Measurements from ENCODE around the gene ADCY1. TPM values are rescaled to one million over a fixed set of nuclear protein-coding genes. Genes with fewer than 3 reads are reported as not detected.

ADCY1 gene
- total RNA-seq, 2 donors from 2014 or later, result 1.9 TPM; not detected in 1

DNA sequence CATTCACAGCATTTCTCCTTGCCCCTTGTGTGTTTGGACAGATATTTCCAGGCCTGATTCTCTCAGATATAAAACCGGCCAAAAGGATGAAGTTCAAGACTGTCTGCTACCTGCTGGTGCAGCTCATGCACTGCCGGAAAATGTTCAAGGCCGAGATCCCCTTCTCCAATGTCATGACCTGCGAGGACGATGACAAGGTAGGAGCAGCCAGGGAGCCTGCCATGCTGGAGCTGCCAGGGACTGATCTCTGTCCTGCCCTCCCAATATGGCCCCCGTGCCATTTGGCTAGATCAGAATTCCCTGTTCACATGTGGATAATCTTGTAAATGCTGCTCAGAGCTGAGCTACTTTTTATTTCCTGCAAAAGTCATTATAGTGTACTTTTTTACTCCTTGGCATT is 87.8 kb downstream of the ADCY1 start:
- no peaks in the 10 kb centered on the region for H3K36me3 Mint-ChIP-seq
- DNase-seq (ENCODE audit: low spot score in 2 of 2) (no peak), ATAC-seq (no peak)
- H3K27ac Mint-ChIP-seq, result no peak overlapping the region
- H3K9me3 Mint-ChIP-seq, result peaks cover 0 to 1% of the 10 kb centered on the region in 2 donors

DNA sequence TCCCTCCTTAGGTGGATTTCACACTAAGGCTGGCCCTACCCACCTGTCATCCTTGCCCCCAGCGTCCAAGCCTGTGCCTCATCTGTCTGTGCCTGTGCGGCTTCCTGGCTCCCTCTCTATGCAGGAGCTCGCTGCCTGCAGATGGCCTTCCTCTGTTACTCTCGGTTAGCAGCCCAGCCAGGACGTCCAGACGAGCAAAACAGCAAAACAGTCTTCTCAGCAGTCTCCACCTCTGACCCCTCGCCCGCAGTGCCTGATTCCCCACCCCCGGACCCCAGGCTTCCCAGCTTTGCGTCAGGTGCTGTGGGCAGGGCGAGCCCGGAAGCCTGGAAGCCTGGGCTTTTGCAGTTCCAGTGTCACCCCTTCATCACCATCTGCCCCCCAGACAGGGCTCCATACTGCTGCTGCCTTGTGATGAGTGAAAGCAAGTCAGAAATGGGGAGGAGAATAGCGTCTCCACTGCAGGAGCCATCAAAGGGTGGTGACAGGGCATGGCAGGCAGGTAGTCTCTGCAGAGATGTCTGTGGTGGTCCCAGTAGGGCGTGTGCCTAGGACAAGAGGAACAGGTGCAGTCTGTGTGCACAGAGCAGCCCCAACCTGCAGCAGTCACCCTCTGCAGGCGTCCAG is 88.5 kb downstream of the ADCY1 start:
- ATAC-seq (no peak), DNase-seq (ENCODE audit: low spot score in 2 of 2) (peak in 1 of 2 donors; percentile 40)
- Mint-ChIP-seq H3K36me3 (no peaks in the 10 kb centered on the region), H3K9me3 (peaks cover 0 to 5% of the 10 kb centered on the region in 2 donors), H3K27ac (no peak overlapping the region)

GRCh38 chr7:45663167-45663921 is 89.2 kb downstream of the ADCY1 start:
- H3K27ac Mint-ChIP-seq, result peak overlapping the region in 1 of 2 donors; percentile 9
- DNase-seq (ENCODE audit: low spot score in 2 of 2) (peak; percentile 50 to 52), ATAC-seq (peak in 1 of 2 donors; percentile 31)
- no peaks in the 10 kb centered on the region for H3K36me3 Mint-ChIP-seq
- H3K9me3 Mint-ChIP-seq, result peaks cover 0 to 5% of the 10 kb centered on the region in 2 donors

DNA sequence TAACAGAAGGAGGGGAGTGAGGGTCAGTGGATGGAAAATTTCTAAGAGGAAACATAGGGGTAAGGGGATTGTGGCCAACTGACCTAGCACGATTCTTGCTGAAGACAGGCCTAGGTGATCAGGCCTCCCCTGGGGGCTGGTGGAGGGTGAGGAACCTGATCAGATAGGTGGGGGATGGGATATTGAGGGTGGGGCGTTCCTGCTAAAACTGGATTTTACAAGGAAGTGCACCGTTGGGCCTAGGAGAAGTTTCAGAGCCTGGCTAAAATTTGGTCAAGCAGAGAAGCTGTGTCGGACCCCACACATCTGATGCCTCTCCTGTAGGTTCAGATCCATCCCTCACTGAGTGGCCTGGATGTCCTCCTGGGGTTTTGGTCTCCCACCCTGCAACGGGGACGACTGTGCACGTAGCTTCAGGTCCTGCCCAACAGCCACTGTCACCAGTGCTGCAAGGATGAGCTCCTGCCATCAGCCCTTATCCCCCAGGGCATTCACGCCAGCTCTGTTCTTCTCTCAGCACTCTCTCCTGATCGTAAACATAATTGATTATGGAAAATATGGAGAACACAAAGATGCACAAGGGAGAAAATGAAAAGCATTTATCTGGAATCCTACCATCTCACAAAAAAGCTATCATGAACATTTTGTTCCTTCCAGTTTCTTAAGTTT is 89.9 kb downstream of the ADCY1 start:
- Mint-ChIP-seq H3K9me3 (peaks cover 0 to 5% of the 10 kb centered on the region in 2 donors), H3K36me3 (no peaks in the 10 kb centered on the region), H3K27ac (no peak overlapping the region)
- ATAC-seq (no peak), DNase-seq (ENCODE audit: low spot score in 2 of 2) (no peak)

DNA sequence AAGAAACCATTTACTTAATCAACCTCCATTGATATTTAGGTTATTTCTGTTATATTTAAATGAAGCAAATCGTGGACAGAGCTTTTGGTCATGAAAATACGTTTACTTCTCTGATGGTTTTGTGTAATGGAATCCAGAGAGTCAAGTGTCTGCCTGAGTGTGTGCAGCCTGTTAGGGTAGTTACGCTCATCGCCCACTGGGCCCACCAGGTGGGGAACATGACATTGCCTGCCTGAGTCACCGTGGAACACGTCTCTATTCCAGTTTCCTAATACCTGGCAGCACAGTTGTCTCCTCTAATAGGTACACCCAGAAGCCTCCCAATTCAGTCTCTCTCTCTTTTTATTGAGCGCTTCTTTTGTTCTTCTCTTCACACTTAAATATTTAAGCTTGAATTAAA is 91.0 kb downstream of the ADCY1 start:
- H3K36me3 Mint-ChIP-seq, result no peaks in the 10 kb centered on the region
- peaks cover 0 to 5% of the 10 kb centered on the region in 2 donors for H3K9me3 Mint-ChIP-seq
- ATAC-seq, result no peak
- no peak for DNase-seq (ENCODE audit: low spot score in 2 of 2)
- H3K27ac Mint-ChIP-seq, result no peak overlapping the region

DNA sequence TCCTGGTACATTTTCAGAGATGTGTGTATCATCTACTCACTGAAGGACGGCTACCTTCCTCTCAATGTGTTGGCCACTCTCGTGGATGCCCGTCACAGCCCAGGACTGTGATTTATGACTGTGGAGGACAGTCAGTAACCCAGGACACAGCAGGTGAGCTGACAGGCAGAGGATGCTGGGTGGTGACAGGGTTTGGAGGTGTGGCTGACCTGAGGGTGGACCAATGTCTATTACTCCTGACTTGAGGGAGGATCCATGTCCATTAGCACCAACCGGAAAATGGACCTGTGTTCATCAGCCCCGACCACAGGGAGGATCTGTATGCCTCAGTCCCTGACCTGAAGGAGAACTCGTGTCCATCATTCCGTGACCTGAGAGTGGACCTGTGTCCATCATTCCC is 96.1 kb downstream of the ADCY1 start:
- no peak overlapping the region for H3K27ac Mint-ChIP-seq
- H3K9me3 Mint-ChIP-seq, result peaks cover 5% of the 10 kb centered on the region in 2 donors
- no peaks in the 10 kb centered on the region for H3K36me3 Mint-ChIP-seq
- no peak for ATAC-seq
- no peak for DNase-seq (ENCODE audit: low spot score in 2 of 2)

DNA sequence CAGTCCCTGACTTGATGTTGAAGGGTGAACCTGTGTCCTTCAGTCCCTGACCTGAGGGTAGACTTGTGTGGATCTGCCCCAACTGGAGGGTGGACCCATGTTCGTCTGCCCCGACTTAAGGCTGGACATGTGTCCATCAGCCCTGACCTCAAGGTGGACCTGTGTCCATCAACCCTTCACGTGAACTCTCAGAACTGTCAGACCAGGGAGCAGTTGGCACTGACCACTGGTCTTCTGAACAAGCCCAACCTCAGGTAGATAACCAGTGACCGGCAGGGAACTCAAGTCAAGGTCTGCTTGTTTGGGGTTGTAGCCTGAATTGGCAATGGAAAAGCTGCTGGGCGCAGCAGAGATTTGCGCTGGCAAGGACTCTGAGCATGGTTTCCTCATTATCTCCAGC is 96.5 kb downstream of the ADCY1 start:
- ATAC-seq (no peak), DNase-seq (ENCODE audit: low spot score in 2 of 2) (peak in 1 of 2 donors; percentile 31)
- Mint-ChIP-seq H3K27ac (no peak overlapping the region), H3K9me3 (peaks cover 5% of the 10 kb centered on the region in 2 donors), H3K36me3 (no peaks in the 10 kb centered on the region)

- Mint-ChIP-seq H3K36me3 (peaks cover 0 to 6% of the 10 kb centered on the region in 2 donors), H3K27ac (no peak overlapping the region), H3K9me3 (peaks cover 0 to 5% of the 10 kb centered on the region in 2 donors)
- no peak for ATAC-seq
- peak in 1 of 2 donors; percentile 18 for DNase-seq (ENCODE audit: low spot score in 2 of 2)
Observed at GRCh38 chr7:45677311-45677900, 103.2 kb downstream of the ADCY1 start.

DNA sequence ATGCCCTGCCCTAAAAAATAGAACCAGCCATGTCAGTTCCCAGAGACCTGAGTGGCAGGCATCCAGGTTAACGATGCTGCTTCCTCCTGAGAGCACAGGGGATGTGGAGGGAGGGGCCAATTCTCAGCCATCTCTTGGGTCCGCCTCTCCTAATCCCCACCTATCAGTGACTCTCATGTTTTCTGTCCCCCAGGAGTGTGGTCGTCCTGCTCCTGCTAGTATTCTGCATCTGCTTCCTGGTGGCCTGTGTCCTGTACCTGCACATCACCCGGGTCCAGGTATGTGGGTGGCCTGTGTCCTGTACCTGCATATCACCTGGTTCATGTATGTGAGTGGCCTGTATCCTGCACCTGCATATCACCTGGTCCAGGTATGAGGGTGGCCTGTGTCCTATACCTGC is 105.3 kb downstream of the ADCY1 start:
- H3K27ac Mint-ChIP-seq, result no peak overlapping the region
- ATAC-seq (no peak), DNase-seq (ENCODE audit: low spot score in 2 of 2) (peak in 1 of 2 donors; percentile 16)
- H3K9me3 Mint-ChIP-seq, result peaks cover 0 to 4% of the 10 kb centered on the region in 2 donors
- peaks cover 0 to 6% of the 10 kb centered on the region in 2 donors for H3K36me3 Mint-ChIP-seq

GRCh38 chr7:45680776-45681175 is 106.6 kb downstream of the ADCY1 start:
- no peak for ATAC-seq
- no peaks in the 10 kb centered on the region for H3K9me3 Mint-ChIP-seq
- H3K36me3 Mint-ChIP-seq, result peaks cover 0 to 6% of the 10 kb centered on the region in 2 donors
- H3K27ac Mint-ChIP-seq, result no peak overlapping the region
- no peak for DNase-seq (ENCODE audit: low spot score in 2 of 2)

DNA sequence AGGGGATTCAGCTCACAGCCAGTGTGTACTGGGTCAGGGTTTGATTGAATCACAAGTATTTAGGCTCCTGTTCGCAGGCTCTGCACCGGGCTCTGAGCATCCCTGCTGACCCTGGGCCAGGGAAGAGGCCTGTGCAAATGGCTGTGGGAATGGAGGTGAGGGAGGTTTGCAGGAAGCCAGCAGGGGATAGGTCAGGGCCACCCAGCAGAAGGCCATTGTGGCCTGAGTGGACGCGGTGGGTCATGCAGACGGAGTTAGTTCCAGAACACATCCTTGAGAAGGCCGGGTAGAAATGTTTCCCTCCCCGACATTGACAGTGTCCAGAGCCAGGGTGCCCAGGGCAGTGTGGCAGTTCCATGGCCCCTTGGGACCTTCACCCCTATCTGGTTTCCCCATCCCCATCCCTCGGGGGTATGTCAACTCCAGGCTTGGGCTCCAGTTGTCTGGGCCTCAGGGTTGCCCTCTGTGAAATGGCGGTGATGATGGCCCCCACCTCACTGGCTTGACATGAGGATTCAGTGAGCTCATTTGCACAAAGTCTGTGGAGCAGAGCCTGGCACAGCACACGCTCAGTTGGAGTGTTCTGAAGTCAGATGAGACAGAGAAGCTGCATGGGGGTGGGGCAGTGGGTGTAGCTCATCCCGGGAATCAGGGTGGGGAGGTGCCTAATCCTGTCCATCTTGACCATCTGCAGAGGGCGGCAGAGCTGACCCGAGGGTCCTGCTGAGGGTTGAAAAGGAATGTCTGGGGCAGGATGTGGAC is 107.6 kb downstream of the ADCY1 start:
- ATAC-seq (no peak), DNase-seq (ENCODE audit: low spot score in 2 of 2) (peak in 1 of 2 donors; percentile 49)
- Mint-ChIP-seq H3K9me3 (no peaks in the 10 kb centered on the region), H3K36me3 (peaks cover 0 to 6% of the 10 kb centered on the region in 2 donors), H3K27ac (no peak overlapping the region)

DNA sequence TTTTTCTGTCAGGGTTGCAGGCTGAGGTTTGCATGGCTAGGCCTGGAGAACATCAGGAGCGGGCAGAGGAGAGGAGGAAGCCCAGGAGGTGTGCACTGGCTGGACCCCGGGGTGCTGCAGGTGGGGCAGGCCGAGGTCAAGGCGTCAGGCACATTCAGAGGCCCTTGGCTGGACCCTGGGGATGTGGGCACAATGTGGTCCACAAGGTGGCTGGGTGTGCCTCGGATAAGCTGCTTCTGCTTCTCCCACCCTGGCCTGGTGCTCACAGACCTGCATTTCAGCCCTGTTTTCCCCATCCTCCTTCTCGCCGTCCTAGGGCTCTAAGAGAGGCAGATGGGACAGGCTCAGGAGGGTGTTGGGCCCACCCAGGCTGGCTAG is 108.2 kb downstream of the ADCY1 start:
- Mint-ChIP-seq H3K9me3 (no peaks in the 10 kb centered on the region), H3K27ac (no peak overlapping the region), H3K36me3 (peaks cover 0 to 3% of the 10 kb centered on the region in 2 donors)
- ATAC-seq (no peak), DNase-seq (ENCODE audit: low spot score in 2 of 2) (no peak)

DNA sequence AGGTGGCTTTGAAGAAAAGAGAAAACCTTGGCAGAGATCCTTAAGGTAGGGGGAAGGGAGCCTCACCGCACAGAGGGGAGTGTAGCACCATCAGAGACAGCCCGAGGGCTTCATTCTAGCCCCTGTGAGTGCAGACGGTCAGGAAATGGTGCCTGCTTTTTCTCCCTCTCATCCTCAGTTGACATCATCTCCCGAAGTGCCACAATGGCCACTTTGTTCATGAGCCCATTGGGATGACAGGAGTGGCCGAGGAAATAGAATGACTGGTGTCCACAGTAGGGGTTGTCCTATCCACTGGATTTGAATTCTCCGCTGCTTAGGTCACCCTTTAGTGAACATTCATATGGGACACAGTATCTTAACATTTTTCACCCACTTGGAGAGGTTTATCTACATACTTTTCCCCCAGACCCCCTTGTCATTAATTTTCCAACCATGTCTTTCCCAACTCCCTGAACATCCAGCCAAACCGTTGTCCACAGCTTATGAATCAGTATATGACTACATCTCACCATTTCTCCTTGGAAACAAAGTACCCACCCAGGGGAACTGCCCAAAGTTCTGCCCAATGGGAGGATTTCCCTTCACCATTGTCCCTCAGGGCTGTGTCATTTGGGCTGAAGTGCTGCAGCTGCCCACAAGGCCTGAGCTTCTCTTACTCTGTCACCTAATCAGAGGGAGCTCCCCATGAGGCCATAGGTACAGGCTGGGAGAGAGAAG is 108.8 kb downstream of the ADCY1 start:
- ATAC-seq, result no peak
- Mint-ChIP-seq H3K36me3 (no peaks in the 10 kb centered on the region), H3K9me3 (no peaks in the 10 kb centered on the region), H3K27ac (no peak overlapping the region)
- DNase-seq (ENCODE audit: low spot score in 2 of 2), result peak in 1 of 2 donors; percentile 33

- DNase-seq (ENCODE audit: low spot score in 2 of 2) (peak in 1 of 2 donors; percentile 34), ATAC-seq (no peak)
- no peaks in the 10 kb centered on the region for H3K9me3 Mint-ChIP-seq
- no peak overlapping the region for H3K27ac Mint-ChIP-seq
- no peaks in the 10 kb centered on the region for H3K36me3 Mint-ChIP-seq
Observed at GRCh38 chr7:45683556-45684148, 109.5 kb downstream of the ADCY1 start.

DNA sequence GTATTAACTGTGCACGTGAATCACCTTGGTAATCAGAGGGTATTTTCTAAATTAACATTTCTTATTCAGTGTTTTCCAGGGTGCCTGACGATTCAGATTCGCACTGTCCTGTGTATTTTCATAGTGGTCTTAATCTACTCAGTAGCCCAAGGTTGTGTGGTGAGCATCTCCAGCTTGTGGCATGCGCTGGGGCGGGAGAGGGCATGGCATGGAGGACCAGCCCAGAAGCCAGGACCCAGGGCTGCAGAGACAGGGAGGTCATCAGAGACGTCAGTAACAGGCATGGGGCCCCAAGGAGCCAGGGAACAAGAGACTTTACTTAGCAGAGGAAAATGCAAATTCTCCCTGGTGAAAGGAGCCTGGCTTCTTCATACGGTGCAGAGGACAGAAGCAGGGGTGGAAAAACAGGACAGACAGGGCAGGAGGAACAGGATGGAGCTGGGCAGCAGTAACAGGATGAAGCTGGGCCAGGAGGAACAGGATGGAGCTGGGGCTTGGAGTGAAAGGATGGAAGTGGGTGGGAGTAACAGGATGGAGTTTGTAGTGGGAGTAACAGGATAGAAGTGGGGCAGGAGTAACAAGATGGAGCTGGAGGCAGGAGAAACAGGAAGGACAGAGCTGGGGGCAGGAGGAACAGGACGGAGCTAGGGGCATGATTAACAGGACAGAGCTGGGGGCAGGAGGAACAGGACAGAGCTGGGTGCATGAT is 110.9 kb downstream of the ADCY1 start:
- H3K27ac Mint-ChIP-seq, result peak overlapping the region in 1 of 2 donors; percentile 3
- no peaks in the 10 kb centered on the region for H3K36me3 Mint-ChIP-seq
- DNase-seq (ENCODE audit: low spot score in 2 of 2) (no peak), ATAC-seq (no peak)
- no peaks in the 10 kb centered on the region for H3K9me3 Mint-ChIP-seq
